GM23338 (cell line): Measurements from ENCODE around the gene TNNI3K. TPM values are rescaled to one million over a fixed set of nuclear protein-coding genes. Genes with fewer than 3 reads are reported as not detected.

Source experiments
- ATAC-seq: fragments of 200-7000 bp; cut with Tn5 transposase; 3 replicates; pipeline ENCODE4 v1.9.1; 2020
- DNase-seq: peaks from one replicate; pipeline ENCODE4 v3.0.0-alpha.2; 2015; ENCODE audit warnings: low spot score
- H2AFZ ChIP-seq: fragments of 200-600 bp; sonication (generic); 2 replicates; pipeline ENCODE4 v1.8.0; 2016; ENCODE audit warnings: antibody characterized with exemption, mild to moderate bottlenecking, moderate library complexity
- H3F3A ChIP-seq: fragments of 200-600 bp; sonication (generic); replicated peaks from 2 replicates; pipeline ENCODE4 v1.8.0; 2017; ENCODE audit warnings: antibody characterized with exemption, mixed run types, low read depth
- H3K27ac ChIP-seq: fragments of 200-600 bp; sonication (generic); 2 replicates; pipeline ENCODE4 v1.6.1; 2016; ENCODE audit warnings: low read depth
- H3K27me3 ChIP-seq: fragments of 200-600 bp; sonication (generic); 2 replicates; pipeline ENCODE4 v1.8.0; 2016; ENCODE audit warnings: mild to moderate bottlenecking, mixed run types, moderate library complexity; ENCODE audit not compliant: insufficient read depth
- H3K36me3 ChIP-seq: fragments of 200-600 bp; sonication (generic); 2 replicates; pipeline ENCODE4 v1.8.0; 2016; ENCODE audit warnings: mild to moderate bottlenecking; ENCODE audit not compliant: insufficient read depth
- H3K4me1 ChIP-seq: fragments of 200-600 bp; sonication (generic); 2 replicates; pipeline ENCODE4 v1.8.0; 2016; ENCODE audit warnings: mild to moderate bottlenecking, moderate library complexity; ENCODE audit not compliant: insufficient read depth
- H3K4me2 ChIP-seq: fragments of 200-600 bp; sonication (generic); 2 replicates; pipeline ENCODE4 v1.7.1; 2017; ENCODE audit warnings: mixed run types
- H3K4me3 ChIP-seq: fragments of 200-600 bp; sonication (generic); 2 replicates; pipeline ENCODE4 v1.6.1; 2016; ENCODE audit warnings: mixed run types
- H3K79me2 ChIP-seq: fragments of 200-600 bp; sonication (generic); replicated peaks from 2 replicates; pipeline ENCODE4 v1.8.0; 2017; ENCODE audit warnings: mild to moderate bottlenecking; ENCODE audit not compliant: insufficient read depth
- H3K9me2 ChIP-seq: fragments of 200-600 bp; sonication (generic); 2 replicates; pipeline ENCODE4 v1.8.0; 2017; ENCODE audit not compliant: insufficient read depth
- H4K20me1 ChIP-seq: fragments of 200-600 bp; sonication (generic); replicated peaks from 2 replicates; pipeline ENCODE4 v1.8.0; 2017; ENCODE audit warnings: mild to moderate bottlenecking; ENCODE audit not compliant: insufficient read depth
- H3K27ac Mint-ChIP-seq: 2 replicates; pipeline ENCODE4 v1.8.0; 2020; ENCODE audit warnings: inconsistent platforms, mild to moderate bottlenecking, moderate library complexity, mixed read lengths
- H3K27me3 Mint-ChIP-seq: 3 replicates; pipeline ENCODE4 v1.8.0; 2022; ENCODE audit warnings: low read depth, mild to moderate bottlenecking, moderate library complexity, mixed read lengths, inconsistent platforms; ENCODE audit not compliant: insufficient read depth, poor library complexity
- H3K36me3 Mint-ChIP-seq: 3 replicates; pipeline ENCODE4 v1.8.0; 2021; ENCODE audit warnings: low read depth, mild to moderate bottlenecking, inconsistent platforms, moderate library complexity, mixed read lengths
- H3K4me1 Mint-ChIP-seq: 3 replicates; pipeline ENCODE4 v1.8.0; 2020; ENCODE audit warnings: mild to moderate bottlenecking, inconsistent platforms, mixed read lengths
- H3K4me3 Mint-ChIP-seq: 3 replicates; pipeline ENCODE4 v1.8.0; 2021; ENCODE audit warnings: moderate library complexity, mild to moderate bottlenecking, inconsistent platforms, mixed read lengths
- H3K9me3 Mint-ChIP-seq: 3 replicates; pipeline ENCODE4 v1.8.0; 2020; ENCODE audit warnings: moderate library complexity, mild to moderate bottlenecking, inconsistent platforms, mixed read lengths
- CREB1 ChIP-seq: fragments of 250-450 bp; sonication (Bioruptor Pico); IDR thresholded peaks from 2 replicates; pipeline ENCODE4 v1.5.0; 2020; ENCODE audit warnings: low read depth, mild to moderate bottlenecking, moderate library complexity
- ETS1 ChIP-seq: IDR thresholded peaks from 2 replicates; pipeline ENCODE4 v1.6.1; 2016; ENCODE audit warnings: antibody characterized with exemption
- EZH2 ChIP-seq: fragments of 200-600 bp; sonication (generic); IDR thresholded peaks from one replicate; pipeline ENCODE4 v1.8.0; 2017; ENCODE audit warnings: antibody characterized with exemption, mild to moderate bottlenecking, low read depth; ENCODE audit not compliant: unreplicated experiment
- EZH2phosphoT487 ChIP-seq: fragments of 200-600 bp; sonication (generic); IDR thresholded peaks from one replicate; pipeline ENCODE4 v1.8.1; 2018; ENCODE audit warnings: antibody characterized with exemption; ENCODE audit not compliant: unreplicated experiment
- JUNB ChIP-seq: IDR thresholded peaks from one replicate; pipeline ENCODE4 v1.6.1; 2016; ENCODE audit warnings: antibody characterized with exemption; ENCODE audit not compliant: unreplicated experiment
- NANOG ChIP-seq: IDR thresholded peaks from 2 replicates; pipeline ENCODE4 v1.6.1; 2016; ENCODE audit warnings: antibody characterized with exemption, borderline replicate concordance
- POLR2AphosphoS5 ChIP-seq: IDR thresholded peaks from 2 replicates; pipeline ENCODE4 v1.6.1; 2016; ENCODE audit warnings: antibody characterized with exemption, low read depth
- REST ChIP-seq: IDR thresholded peaks from one replicate; pipeline ENCODE4 v1.6.1; 2018; ENCODE audit warnings: antibody characterized with exemption; ENCODE audit not compliant: unreplicated experiment
- STAT1 ChIP-seq: IDR thresholded peaks from one replicate; pipeline ENCODE4 v1.6.1; 2016; ENCODE audit warnings: antibody characterized with exemption; ENCODE audit not compliant: unreplicated experiment
- ZNF114 ChIP-seq: fragments of 250-450 bp; sonication (Bioruptor Pico); IDR thresholded peaks from 2 replicates; pipeline ENCODE4 v1.5.0; 2020; ENCODE audit warnings: mild to moderate bottlenecking, moderate library complexity
- ZNF331 ChIP-seq: fragments of 250-450 bp; sonication (Bioruptor Pico); IDR thresholded peaks from 2 replicates; pipeline ENCODE4 v1.5.0; 2020; ENCODE audit warnings: low read depth, mild to moderate bottlenecking, moderate library complexity
- polyA plus RNA-seq: library from polyadenylated mRNA; unstranded; fragments of >200 nt; fragmentation: Nextera tagmentation; extraction: Ambion mirVana; gene quantifications from 2 replicates; pipeline ENCODE4 v1.2.1, GENCODE V29; 2016
- total RNA-seq: library from RNA; depleted of rRNA; stranded (reverse); fragments of >200 nt; shearing (Covaris generic); gene quantifications from 2 replicates; pipeline ENCODE4 v1.2.3, GENCODE V29; 2014
- TF ChIP-seq, protein P1 (sequence below): fragments of 250-450 bp; sonication (Bioruptor Pico); IDR thresholded peaks from 2 replicates; pipeline ENCODE4 v1.5.0; 2020; ENCODE audit warnings: mild to moderate bottlenecking, moderate library complexity
- TF ChIP-seq, protein P2 (sequence below), 2 experiments: fragments of 200-600 bp in 1 of 2; sonication (generic) in 1 of 2; conservative IDR thresholded peaks; 2 replicates each; pipeline versions ENCODE4 v1.5.1 to v1.6.1; 2016 to 2017; ENCODE audit warnings: antibody characterized with exemption in 2 of 2, low read depth in 2 of 2, mild to moderate bottlenecking in 2 of 2, moderate library complexity in 1 of 2

The TNNI3K gene
- total and polyA plus RNA-seq, 2 experiments from 2014 or later = not detected

- no peak overlapping the region for H3K4me3 Mint-ChIP-seq
- H3K36me3 Mint-ChIP-seq = 0 out of 3 replicates have a peak, but pooled peaks cover 2% of the 10 kb centered on the region
- Histone ChIP-seq H3K36me3 (no peaks in the 10 kb centered on the region), H2AFZ (no peak overlapping the region), H3K79me2 (no peaks in the 10 kb centered on the region), H3K4me3 (no peak overlapping the region), H4K20me1 (no peaks in the 10 kb centered on the region), H3K4me2 (no peak overlapping the region), H3F3A (no peaks in the 10 kb centered on the region), H3K27ac (no peak overlapping the region), H3K4me1 (no peaks in the 10 kb centered on the region), H3K27me3 (no peaks in the 10 kb centered on the region), H3K9me2 (no peaks in the 10 kb centered on the region; the same call in 1 of the 2 replicates)
- ATAC-seq (no peak), DNase-seq (no peak)
- H3K9me3 Mint-ChIP-seq = peaks cover 9% of the 10 kb centered on the region; the same call in 2 of the 3 replicates
- no peak for TF ChIP-seq ZNF331 (CRISPR knock-in tag)
- TF ChIP-seq CREB1 (CRISPR knock-in tag) = no peak
- TF ChIP-seq, protein P1, sequence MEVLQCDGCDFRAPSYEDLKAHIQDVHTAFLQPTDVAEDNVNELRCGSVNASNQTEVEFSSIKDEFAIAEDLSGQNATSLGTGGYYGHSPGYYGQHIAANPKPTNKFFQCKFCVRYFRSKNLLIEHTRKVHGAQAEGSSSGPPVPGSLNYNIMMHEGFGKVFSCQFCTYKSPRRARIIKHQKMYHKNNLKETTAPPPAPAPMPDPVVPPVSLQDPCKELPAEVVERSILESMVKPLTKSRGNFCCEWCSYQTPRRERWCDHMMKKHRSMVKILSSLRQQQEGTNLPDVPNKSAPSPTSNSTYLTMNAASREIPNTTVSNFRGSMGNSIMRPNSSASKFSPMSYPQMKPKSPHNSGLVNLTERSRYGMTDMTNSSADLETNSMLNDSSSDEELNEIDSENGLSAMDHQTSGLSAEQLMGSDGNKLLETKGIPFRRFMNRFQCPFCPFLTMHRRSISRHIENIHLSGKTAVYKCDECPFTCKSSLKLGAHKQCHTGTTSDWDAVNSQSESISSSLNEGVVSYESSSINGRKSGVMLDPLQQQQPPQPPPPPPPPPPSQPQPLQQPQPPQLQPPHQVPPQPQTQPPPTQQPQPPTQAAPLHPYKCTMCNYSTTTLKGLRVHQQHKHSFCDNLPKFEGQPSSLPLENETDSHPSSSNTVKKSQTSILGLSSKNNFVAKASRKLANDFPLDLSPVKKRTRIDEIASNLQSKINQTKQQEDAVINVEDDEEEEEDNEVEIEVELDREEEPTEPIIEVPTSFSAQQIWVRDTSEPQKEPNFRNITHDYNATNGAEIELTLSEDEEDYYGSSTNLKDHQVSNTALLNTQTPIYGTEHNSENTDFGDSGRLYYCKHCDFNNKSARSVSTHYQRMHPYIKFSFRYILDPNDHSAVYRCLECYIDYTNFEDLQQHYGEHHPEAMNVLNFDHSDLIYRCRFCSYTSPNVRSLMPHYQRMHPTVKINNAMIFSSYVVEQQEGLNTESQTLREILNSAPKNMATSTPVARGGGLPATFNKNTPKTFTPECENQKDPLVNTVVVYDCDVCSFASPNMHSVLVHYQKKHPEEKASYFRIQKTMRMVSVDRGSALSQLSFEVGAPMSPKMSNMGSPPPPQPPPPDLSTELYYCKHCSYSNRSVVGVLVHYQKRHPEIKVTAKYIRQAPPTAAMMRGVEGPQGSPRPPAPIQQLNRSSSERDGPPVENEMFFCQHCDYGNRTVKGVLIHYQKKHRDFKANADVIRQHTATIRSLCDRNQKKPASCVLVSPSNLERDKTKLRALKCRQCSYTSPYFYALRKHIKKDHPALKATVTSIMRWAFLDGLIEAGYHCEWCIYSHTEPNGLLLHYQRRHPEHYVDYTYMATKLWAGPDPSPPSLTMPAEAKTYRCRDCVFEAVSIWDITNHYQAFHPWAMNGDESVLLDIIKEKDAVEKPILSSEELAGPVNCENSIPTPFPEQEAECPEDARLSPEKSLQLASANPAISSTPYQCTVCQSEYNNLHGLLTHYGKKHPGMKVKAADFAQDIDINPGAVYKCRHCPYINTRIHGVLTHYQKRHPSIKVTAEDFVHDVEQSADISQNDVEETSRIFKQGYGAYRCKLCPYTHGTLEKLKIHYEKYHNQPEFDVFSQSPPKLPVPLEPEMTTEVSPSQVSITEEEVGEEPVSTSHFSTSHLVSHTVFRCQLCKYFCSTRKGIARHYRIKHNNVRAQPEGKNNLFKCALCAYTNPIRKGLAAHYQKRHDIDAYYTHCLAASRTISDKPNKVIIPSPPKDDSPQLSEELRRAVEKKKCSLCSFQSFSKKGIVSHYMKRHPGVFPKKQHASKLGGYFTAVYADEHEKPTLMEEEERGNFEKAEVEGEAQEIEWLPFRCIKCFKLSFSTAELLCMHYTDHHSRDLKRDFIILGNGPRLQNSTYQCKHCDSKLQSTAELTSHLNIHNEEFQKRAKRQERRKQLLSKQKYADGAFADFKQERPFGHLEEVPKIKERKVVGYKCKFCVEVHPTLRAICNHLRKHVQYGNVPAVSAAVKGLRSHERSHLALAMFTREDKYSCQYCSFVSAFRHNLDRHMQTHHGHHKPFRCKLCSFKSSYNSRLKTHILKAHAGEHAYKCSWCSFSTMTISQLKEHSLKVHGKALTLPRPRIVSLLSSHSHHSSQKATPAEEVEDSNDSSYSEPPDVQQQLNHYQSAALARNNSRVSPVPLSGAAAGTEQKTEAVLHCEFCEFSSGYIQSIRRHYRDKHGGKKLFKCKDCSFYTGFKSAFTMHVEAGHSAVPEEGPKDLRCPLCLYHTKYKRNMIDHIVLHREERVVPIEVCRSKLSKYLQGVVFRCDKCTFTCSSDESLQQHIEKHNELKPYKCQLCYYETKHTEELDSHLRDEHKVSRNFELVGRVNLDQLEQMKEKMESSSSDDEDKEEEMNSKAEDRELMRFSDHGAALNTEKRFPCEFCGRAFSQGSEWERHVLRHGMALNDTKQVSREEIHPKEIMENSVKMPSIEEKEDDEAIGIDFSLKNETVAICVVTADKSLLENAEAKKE (CRISPR knock-in tag) = no peak
- no peak for TF ChIP-seq REST
- TF ChIP-seq STAT1 = no peak
- TF ChIP-seq EZH2 = no peak
- TF ChIP-seq, protein P2, sequence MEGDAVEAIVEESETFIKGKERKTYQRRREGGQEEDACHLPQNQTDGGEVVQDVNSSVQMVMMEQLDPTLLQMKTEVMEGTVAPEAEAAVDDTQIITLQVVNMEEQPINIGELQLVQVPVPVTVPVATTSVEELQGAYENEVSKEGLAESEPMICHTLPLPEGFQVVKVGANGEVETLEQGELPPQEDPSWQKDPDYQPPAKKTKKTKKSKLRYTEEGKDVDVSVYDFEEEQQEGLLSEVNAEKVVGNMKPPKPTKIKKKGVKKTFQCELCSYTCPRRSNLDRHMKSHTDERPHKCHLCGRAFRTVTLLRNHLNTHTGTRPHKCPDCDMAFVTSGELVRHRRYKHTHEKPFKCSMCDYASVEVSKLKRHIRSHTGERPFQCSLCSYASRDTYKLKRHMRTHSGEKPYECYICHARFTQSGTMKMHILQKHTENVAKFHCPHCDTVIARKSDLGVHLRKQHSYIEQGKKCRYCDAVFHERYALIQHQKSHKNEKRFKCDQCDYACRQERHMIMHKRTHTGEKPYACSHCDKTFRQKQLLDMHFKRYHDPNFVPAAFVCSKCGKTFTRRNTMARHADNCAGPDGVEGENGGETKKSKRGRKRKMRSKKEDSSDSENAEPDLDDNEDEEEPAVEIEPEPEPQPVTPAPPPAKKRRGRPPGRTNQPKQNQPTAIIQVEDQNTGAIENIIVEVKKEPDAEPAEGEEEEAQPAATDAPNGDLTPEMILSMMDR (conservative IDR thresholded peaks at IDR 0.05; ENCODE audit: low read depth in 2 of 2) = no peak
- no peak for TF ChIP-seq NANOG
- TF ChIP-seq ETS1 = no peak
- TF ChIP-seq EZH2phosphoT487 = no peak
- no peak for TF ChIP-seq ZNF114 (CRISPR knock-in tag)
- no peak for TF ChIP-seq POLR2AphosphoS5
- no peak for TF ChIP-seq JUNB
- H3K27me3 Mint-ChIP-seq = peaks cover 2% of the 10 kb centered on the region
- no peaks in the 10 kb centered on the region for H3K4me1 Mint-ChIP-seq
- H3K27ac Mint-ChIP-seq = no peak overlapping the region
These were observed 122.0 kb downstream of the TNNI3K start for GRCh38 chr1:74357150-74357549.
